ENCODE data around the gene KAZN. TPM values are rescaled to one million over a fixed set of nuclear protein-coding genes. Genes with fewer than 3 reads are reported as not detected.

Gene KAZN
- total and polyA plus RNA-seq, 9 donors = 5.1 to 17.4 (median 14.3) TPM

GRCh38 chr1:15047237-15047636 is 448.8 kb downstream of the KAZN start:
- Histone ChIP-seq H3K27me3 (ENCODE audit: control insufficient read depth, insufficient read depth, low read length) (no peaks in the 10 kb centered on the region), H3K4me3 (ENCODE audit: low read length) (no peak overlapping the region), H3K4me1 (ENCODE audit: control insufficient read depth, insufficient read depth, low read length) (peaks cover 4% of the 10 kb centered on the region), H3K9me3 (replicated peaks; ENCODE audit: control insufficient read depth, low read depth, low read length) (no peaks in the 10 kb centered on the region), H3K27ac (ENCODE audit: low read length) (no peak overlapping the region), H3K36me3 (ENCODE audit: control insufficient read depth, insufficient read depth, low read length) (peaks cover 23% of the 10 kb centered on the region)
- WGBS (ENCODE audit: insufficient coverage) = 86% methylated on average over 8 of the region's 11 CpGs
- no peak for DNase-seq

- 86% methylated on average over 29 of the region's 35 CpGs for WGBS (ENCODE audit: insufficient coverage)
- Histone ChIP-seq H3K27me3 (ENCODE audit: control insufficient read depth, insufficient read depth, low read length) (no peaks in the 10 kb centered on the region), H3K4me1 (ENCODE audit: control insufficient read depth, insufficient read depth, low read length) (no peaks in the 10 kb centered on the region), H3K4me3 (ENCODE audit: low read length) (no peak overlapping the region), H3K27ac (ENCODE audit: low read length) (no peak overlapping the region), H3K36me3 (ENCODE audit: control insufficient read depth, insufficient read depth, low read length) (peaks cover 22% of the 10 kb centered on the region), H3K9me3 (replicated peaks; ENCODE audit: control insufficient read depth, low read depth, low read length) (no peaks in the 10 kb centered on the region)
- DNase-seq = no peak
Observed at GRCh38 chr1:15048437-15048980, 450.0 kb downstream of the KAZN start.

GRCh38 chr1:15049067-15049466 is 450.6 kb downstream of the KAZN start:
- Histone ChIP-seq H3K9me3 (replicated peaks; ENCODE audit: control insufficient read depth, low read depth, low read length) (no peaks in the 10 kb centered on the region), H3K27ac (ENCODE audit: low read length) (no peak overlapping the region), H3K4me3 (ENCODE audit: low read length) (no peak overlapping the region), H3K36me3 (ENCODE audit: control insufficient read depth, insufficient read depth, low read length) (peaks cover 19% of the 10 kb centered on the region), H3K27me3 (ENCODE audit: control insufficient read depth, insufficient read depth, low read length) (no peaks in the 10 kb centered on the region), H3K4me1 (ENCODE audit: control insufficient read depth, insufficient read depth, low read length) (no peaks in the 10 kb centered on the region)
- 77% methylated on average over 3 of the region's 13 CpGs for WGBS (ENCODE audit: insufficient coverage)
- no peak for DNase-seq

GRCh38 chr1:15051882-15052528 is 453.5 kb downstream of the KAZN start:
- DNase-seq = no peak
- no peaks in the 10 kb centered on the region for H3K9me3 ChIP-seq (replicated peaks; ENCODE audit: control insufficient read depth, low read depth, low read length)
- 77% methylated on average over 4 of the region's 8 CpGs for WGBS (ENCODE audit: insufficient coverage)
- peaks cover 24% of the 10 kb centered on the region for H3K36me3 ChIP-seq (ENCODE audit: control insufficient read depth, insufficient read depth, low read length)
- no peaks in the 10 kb centered on the region for H3K4me1 ChIP-seq (ENCODE audit: control insufficient read depth, insufficient read depth, low read length)
- H3K4me3 ChIP-seq (ENCODE audit: low read length) = no peak overlapping the region
- no peaks in the 10 kb centered on the region for H3K27me3 ChIP-seq (ENCODE audit: control insufficient read depth, insufficient read depth, low read length)
- no peak overlapping the region for H3K27ac ChIP-seq (ENCODE audit: low read length)

GRCh38 chr1:15053153-15053552 is 454.7 kb downstream of the KAZN start:
- Histone ChIP-seq H3K27me3 (ENCODE audit: control insufficient read depth, insufficient read depth, low read length) (no peaks in the 10 kb centered on the region), H3K4me1 (ENCODE audit: control insufficient read depth, insufficient read depth, low read length) (no peaks in the 10 kb centered on the region), H3K27ac (ENCODE audit: low read length) (no peak overlapping the region), H3K36me3 (ENCODE audit: control insufficient read depth, insufficient read depth, low read length) (peaks cover 35% of the 10 kb centered on the region), H3K9me3 (replicated peaks; ENCODE audit: control insufficient read depth, low read depth, low read length) (no peaks in the 10 kb centered on the region), H3K4me3 (ENCODE audit: low read length) (no peak overlapping the region)
- DNase-seq = no peak
- 80% methylated on average over 5 of the region's 9 CpGs for WGBS (ENCODE audit: insufficient coverage)

GRCh38 chr1:15055736-15056415 is 457.4 kb downstream of the KAZN start:
- Histone ChIP-seq H3K4me1 (ENCODE audit: control insufficient read depth, insufficient read depth, low read length) (peaks cover 6% of the 10 kb centered on the region), H3K9me3 (replicated peaks; ENCODE audit: control insufficient read depth, low read depth, low read length) (no peaks in the 10 kb centered on the region), H3K36me3 (ENCODE audit: control insufficient read depth, insufficient read depth, low read length) (peaks cover 51% of the 10 kb centered on the region), H3K27ac (ENCODE audit: low read length) (no peak overlapping the region), H3K4me3 (ENCODE audit: low read length) (no peak overlapping the region), H3K27me3 (ENCODE audit: control insufficient read depth, insufficient read depth, low read length) (no peaks in the 10 kb centered on the region)
- 92% methylated on average over 29 of the region's 29 CpGs for whole genome bisulfite sequencing (ENCODE audit: insufficient coverage)
- DNase-seq = no peak

- Histone ChIP-seq H3K4me1 (ENCODE audit: control insufficient read depth, insufficient read depth, low read length) (peaks cover 6% of the 10 kb centered on the region), H3K4me3 (ENCODE audit: low read length) (no peak overlapping the region), H3K36me3 (ENCODE audit: control insufficient read depth, insufficient read depth, low read length) (peaks cover 46% of the 10 kb centered on the region), H3K9me3 (replicated peaks; ENCODE audit: control insufficient read depth, low read depth, low read length) (no peaks in the 10 kb centered on the region), H3K27me3 (ENCODE audit: control insufficient read depth, insufficient read depth, low read length) (no peaks in the 10 kb centered on the region), H3K27ac (ENCODE audit: low read length) (no peak overlapping the region)
- WGBS (ENCODE audit: insufficient coverage) = 85% methylated on average over 4 of the region's 4 CpGs
- DNase-seq = no peak
Observed at GRCh38 chr1:15056515-15057285, 458.2 kb downstream of the KAZN start.

GRCh38 chr1:15057834-15058233 is 459.3 kb downstream of the KAZN start:
- Histone ChIP-seq H3K27me3 (ENCODE audit: control insufficient read depth, insufficient read depth, low read length) (no peaks in the 10 kb centered on the region), H3K9me3 (replicated peaks; ENCODE audit: control insufficient read depth, low read depth, low read length) (peaks cover 7% of the 10 kb centered on the region), H3K4me3 (ENCODE audit: low read length) (no peak overlapping the region), H3K4me1 (ENCODE audit: control insufficient read depth, insufficient read depth, low read length) (peaks cover 6% of the 10 kb centered on the region), H3K36me3 (ENCODE audit: control insufficient read depth, insufficient read depth, low read length) (peaks cover 54% of the 10 kb centered on the region), H3K27ac (ENCODE audit: low read length) (no peak overlapping the region)
- no peak for DNase-seq
- 90% methylated on average over 5 of the region's 5 CpGs for WGBS (ENCODE audit: insufficient coverage)

- Histone ChIP-seq H3K9me3 (replicated peaks; ENCODE audit: control insufficient read depth, low read depth, low read length) (peaks cover 7% of the 10 kb centered on the region), H3K4me3 (ENCODE audit: low read length) (no peak overlapping the region), H3K4me1 (ENCODE audit: control insufficient read depth, insufficient read depth, low read length) (peaks cover 6% of the 10 kb centered on the region), H3K36me3 (ENCODE audit: control insufficient read depth, insufficient read depth, low read length) (peaks cover 56% of the 10 kb centered on the region), H3K27me3 (ENCODE audit: control insufficient read depth, insufficient read depth, low read length) (no peaks in the 10 kb centered on the region), H3K27ac (ENCODE audit: low read length) (no peak overlapping the region)
- no CpG with 5 or more reads among the region's 2 CpGs for WGBS (ENCODE audit: insufficient coverage)
- DNase-seq = no peak
Observed at GRCh38 chr1:15058261-15058660, 459.8 kb downstream of the KAZN start.

GRCh38 chr1:15060104-15060503 is 461.6 kb downstream of the KAZN start:
- no peaks in the 10 kb centered on the region for H3K27me3 ChIP-seq (ENCODE audit: control insufficient read depth, insufficient read depth, low read length)
- H3K27ac ChIP-seq (ENCODE audit: low read length) = no peak overlapping the region
- H3K36me3 ChIP-seq (ENCODE audit: control insufficient read depth, insufficient read depth, low read length) = peaks cover 69% of the 10 kb centered on the region
- H3K4me1 ChIP-seq (ENCODE audit: control insufficient read depth, insufficient read depth, low read length) = peaks cover 6% of the 10 kb centered on the region
- peaks cover 7% of the 10 kb centered on the region for H3K9me3 ChIP-seq (replicated peaks; ENCODE audit: control insufficient read depth, low read depth, low read length)
- 64% methylated on average over 10 of the region's 25 CpGs for WGBS (ENCODE audit: insufficient coverage)
- DNase-seq = peak; percentile 16
- no peak overlapping the region for H3K4me3 ChIP-seq (ENCODE audit: low read length)
